Heart right ventricle (tissue), 16 donors: ENCODE data around the gene MYO5C. TPM values are rescaled to one million over a fixed set of nuclear protein-coding genes. Genes with fewer than 3 reads are reported as not detected.

Experiments used
- ATAC-seq, 8 donors: fragments of 200-7000 bp; cut with Tn5 transposase; one replicate each; pipeline ENCODE4 v1.9.1; 2020; ENCODE audit warnings: mild to moderate bottlenecking in 8 of 8, moderate library complexity in 8 of 8, moderate number of reproducible peaks in 1 of 8
- DNase-seq, 2 donors: peaks; one replicate each; pipeline ENCODE4 v3.0.0-alpha.2; 2020
- H3K27ac ChIP-seq, 10 donors: fragments of 200-600 bp; sonication (generic) in 2 of 10; one replicate each; pipeline versions ENCODE4 v1.5.0 to v1.8.0; 2020 to 2022; ENCODE audit warnings: mild to moderate bottlenecking in 3 of 10
- H3K27me3 ChIP-seq, 7 donors: fragments of 200-600 bp; one replicate each; pipeline ENCODE4 v1.8.0; 2021 to 2022; ENCODE audit warnings: mild to moderate bottlenecking in 2 of 7
- H3K36me3 ChIP-seq, 9 donors: fragments of 200-600 bp; sonication (generic) in 1 of 9; one replicate each; pipeline versions ENCODE4 v1.5.0 to v1.8.0; 2020 to 2022; ENCODE audit warnings: mild to moderate bottlenecking in 2 of 9
- H3K4me1 ChIP-seq, 9 donors: fragments of 200-600 bp; sonication (generic) in 1 of 9; one replicate each; pipeline versions ENCODE4 v1.5.0 to v1.8.0; 2020 to 2022; ENCODE audit warnings: mild to moderate bottlenecking in 4 of 9
- H3K4me3 ChIP-seq, 10 donors: fragments of 200-600 bp; sonication (generic) in 2 of 10; one replicate each; pipeline versions ENCODE4 v1.5.0 to v1.8.0; 2020 to 2022; ENCODE audit warnings: mild to moderate bottlenecking in 7 of 10, moderate library complexity in 2 of 10
- H3K9me3 ChIP-seq, 11 donors: fragments of 200-600 bp in 10 of 11; sonication (generic) in 2 of 11; one replicate each; pipeline versions ENCODE4 v1.5.0 to v1.8.0; 2013 to 2022; ENCODE audit warnings: mild to moderate bottlenecking in 2 of 11, control low read depth in 1 of 11, moderate library complexity in 1 of 11
- WGBS, 2 donors: extraction: QIAGEN DNeasy Blood & Tissue Kit; methylation state at CpG; one replicate each; pipeline ENCODE4 v1.1.7; 2013; ENCODE audit warnings: inconsistent platforms in 1 of 2; 5-methylcytosine and 5-hydroxymethylcytosine counted together
- intact Hi-C, 10 donors: fragments of 100-400 bp; cut with DNase I; formaldehyde crosslinking; loops; one replicate each; pipeline versions ENCODE4 v1.11.1 to v1.14.2; 2022
- polyA plus RNA-seq, 2 donors: library from polyadenylated mRNA; stranded (reverse); fragments of 200-250 nt; gene quantifications; one replicate each; pipeline ENCODE4 v1.2.3, GENCODE V29; 2013
- total RNA-seq, 10 donors: library from RNA; stranded (reverse); fragmentation: NEBNext Ultra II Directional in 3 of 10; extraction: Animal tissue kit (Norgen Biotek cat#: 25700) in 3 of 10; gene quantifications; one replicate each; pipeline versions ENCODE4 v1.2.1 to v1.2.4, GENCODE V29; 2021 to 2023
- TF ChIP-seq, protein P1 (sequence below), 9 donors: fragments of 200-600 bp; sonication (generic) in 2 of 9; IDR thresholded peaks; one replicate each; pipeline versions ENCODE4 v1.5.0 to v1.8.0; 2021 to 2022; ENCODE audit warnings: antibody characterized with exemption in 9 of 9, mild to moderate bottlenecking in 5 of 9, moderate library complexity in 1 of 9
- donor health status: Arrhythmogenic right ventricular cardiomyopathy.
- donor health status: ischemic (EF 13 %, LVEDD 7.1; RV severe dilation, severe dysfunction).
- donor health status: healthy with polysubstance abuse.
- donor health status: DM: no; HTN: yes; CAD: no.
- donor health status: DM: no; HTN: no; CAD: no.
- donor health status: ischemic (EF 25% LVEDD 6.9; RV normal size, moderate dysfunction).
- donor health status: ischemic (EF 25% LVEDD 5.7; RV mildly dilated, moderate dysfunction).
- donor health status: healthy.
- donor health status: DM: yes; HTN: yes; CAD: no.
- donor health status: Ischemic cardiomyopathy.
- donor health status: ischemic (EF 35%, LVEDD 5.7; RV mildly dilated, moderate dysfunction).
- donor health status: nonischemic (EF 11% LVEDD 7.7; RV severe dilation, severe dysfunction).
- donor health status: DM: yes; HTN: yes; CAD: no.
- donor health status: PGD.
- donor health status: ischemic (EF 29% LVEDD 5.4; RV normal size, mild dysfunction).
- donor health status: nonischemic (EF 23%, LVEDD 6.1; RV moderate dilation, normal function).

The MYO5C gene
- total and polyA plus RNA-seq, 12 donors, result 0.75 to 3.5 (median 2.1) TPM

DNA sequence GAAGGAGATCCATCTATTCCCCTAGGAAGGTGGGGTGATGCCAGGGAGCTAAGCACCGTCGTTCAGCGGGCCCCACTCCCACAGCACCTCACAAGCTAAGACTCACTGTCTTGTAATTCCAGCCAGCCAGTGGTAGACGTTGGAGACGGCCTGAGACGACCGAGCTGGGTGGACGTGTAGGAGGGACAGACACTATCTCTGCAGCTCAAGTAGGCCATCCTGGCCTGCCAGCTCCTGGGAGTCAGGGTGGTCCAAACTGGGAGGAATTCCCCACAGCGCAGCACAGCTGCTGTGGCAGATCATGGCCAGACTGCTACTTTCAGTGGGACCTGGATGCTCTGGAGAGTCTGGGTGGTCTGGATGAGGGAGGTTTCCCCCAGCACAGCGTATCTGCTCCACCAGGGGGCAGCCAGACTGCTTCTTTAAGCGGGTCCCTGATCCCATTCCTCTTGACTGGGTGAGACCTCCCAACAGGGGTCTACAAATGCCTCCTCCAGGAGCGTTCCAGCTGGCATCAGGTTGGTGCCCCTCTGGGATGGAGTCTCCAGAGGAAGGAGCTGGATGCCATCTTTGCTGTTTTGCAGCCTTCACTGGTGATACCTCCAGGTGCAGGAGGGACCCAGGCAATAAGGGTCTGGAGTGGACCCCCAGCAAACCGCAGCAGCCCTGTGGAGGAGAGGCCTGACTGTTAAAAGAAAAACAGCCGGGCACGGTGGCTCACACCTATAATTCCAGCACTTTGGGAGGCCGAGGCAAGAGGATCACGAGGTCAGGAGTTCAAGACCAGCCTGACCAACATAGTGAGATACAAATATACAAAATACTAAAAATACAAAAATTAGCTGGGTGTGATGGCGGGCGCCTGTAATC, 132.0 kb downstream of the MYO5C start:
- TF ChIP-seq, protein P1, sequence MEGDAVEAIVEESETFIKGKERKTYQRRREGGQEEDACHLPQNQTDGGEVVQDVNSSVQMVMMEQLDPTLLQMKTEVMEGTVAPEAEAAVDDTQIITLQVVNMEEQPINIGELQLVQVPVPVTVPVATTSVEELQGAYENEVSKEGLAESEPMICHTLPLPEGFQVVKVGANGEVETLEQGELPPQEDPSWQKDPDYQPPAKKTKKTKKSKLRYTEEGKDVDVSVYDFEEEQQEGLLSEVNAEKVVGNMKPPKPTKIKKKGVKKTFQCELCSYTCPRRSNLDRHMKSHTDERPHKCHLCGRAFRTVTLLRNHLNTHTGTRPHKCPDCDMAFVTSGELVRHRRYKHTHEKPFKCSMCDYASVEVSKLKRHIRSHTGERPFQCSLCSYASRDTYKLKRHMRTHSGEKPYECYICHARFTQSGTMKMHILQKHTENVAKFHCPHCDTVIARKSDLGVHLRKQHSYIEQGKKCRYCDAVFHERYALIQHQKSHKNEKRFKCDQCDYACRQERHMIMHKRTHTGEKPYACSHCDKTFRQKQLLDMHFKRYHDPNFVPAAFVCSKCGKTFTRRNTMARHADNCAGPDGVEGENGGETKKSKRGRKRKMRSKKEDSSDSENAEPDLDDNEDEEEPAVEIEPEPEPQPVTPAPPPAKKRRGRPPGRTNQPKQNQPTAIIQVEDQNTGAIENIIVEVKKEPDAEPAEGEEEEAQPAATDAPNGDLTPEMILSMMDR (IDR thresholded peaks at IDR 0.05), result peak in 4 of 9 donors; percentile 7 to 25 (median 16)
- intact Hi-C loops, result loop anchor here in 1 of 10 donors (10.0 kb wide), 1 partner anchor 61 kb away; no protein-coding TSS in a partner anchor

DNA sequence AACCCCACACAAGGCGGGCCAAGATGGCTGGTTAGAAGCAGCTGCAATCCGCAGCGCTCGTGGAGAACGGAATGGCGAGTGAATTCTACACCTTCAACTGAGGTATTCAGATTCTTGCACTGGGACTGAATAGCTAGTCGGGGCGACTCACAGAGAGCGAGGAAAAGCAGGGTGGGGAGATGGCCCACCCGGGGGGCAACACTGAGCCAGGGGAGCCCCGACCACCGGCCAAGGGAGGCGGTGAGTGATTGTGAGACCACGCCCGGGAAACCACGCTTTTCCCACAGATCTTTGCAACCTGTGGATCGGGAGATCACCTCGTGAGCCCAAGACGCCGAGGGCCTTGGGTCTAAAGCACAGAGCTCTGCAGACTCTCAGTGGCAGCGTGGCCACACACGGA, 132.7 kb downstream of the MYO5C start:
- Histone ChIP-seq H3K27me3 (no peaks in the 10 kb centered on the region), H3K4me1 (no peaks in the 10 kb centered on the region), H3K27ac (no peak overlapping the region), H3K4me3 (no peak overlapping the region), H3K36me3 (peaks cover 0 to 13% (median 0%) of the 10 kb centered on the region in 9 donors), H3K9me3 (peaks cover 0 to 4% (median 0%) of the 10 kb centered on the region in 11 donors)
- DNase-seq (no peak), ATAC-seq (no peak)
- TF ChIP-seq, protein P1 (IDR thresholded peaks at IDR 0.05), result no peak
- intact Hi-C loops, result loop anchor here in 1 of 10 donors (10.0 kb wide), 1 partner anchor 62 kb away; no protein-coding TSS in a partner anchor
- WGBS, 2 donors, result 91 to 94% methylated on average over 22 of the region's 22 CpGs

More for the DNA sequence above, 132.0 kb downstream of the MYO5C start:
- H3K36me3 ChIP-seq, result peaks cover 0 to 13% (median 0%) of the 10 kb centered on the region in 9 donors
- no peak overlapping the region for H3K27ac ChIP-seq
- WGBS, 2 donors, result 86 to 90% methylated on average over 19 of the region's 19 CpGs
- H3K4me3 ChIP-seq, result no peak overlapping the region
- no peaks in the 10 kb centered on the region for H3K4me1 ChIP-seq
- H3K27me3 ChIP-seq, result no peaks in the 10 kb centered on the region
- DNase-seq (no peak), ATAC-seq (peak in 1 of 8 donors; percentile 30)
- peaks cover 0 to 4% (median 0%) of the 10 kb centered on the region in 11 donors for H3K9me3 ChIP-seq

DNA sequence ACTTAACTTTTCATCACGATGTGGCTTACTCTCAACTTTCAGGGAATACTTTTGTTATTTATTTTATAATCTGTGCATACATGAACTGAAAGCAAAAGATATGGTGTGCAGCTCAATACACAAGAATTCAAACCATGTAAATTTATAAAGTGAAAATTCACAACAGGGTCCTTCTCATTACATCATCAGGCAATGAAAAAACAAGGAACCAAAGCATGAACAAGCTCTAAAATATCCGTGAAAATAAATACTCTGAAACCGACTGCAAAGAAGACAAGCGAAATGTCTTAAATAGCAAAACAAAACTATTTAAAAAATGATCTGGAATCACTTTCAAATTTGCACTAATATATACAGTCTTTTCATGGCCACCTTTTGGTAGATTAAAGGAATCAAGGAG, 133.3 kb downstream of the MYO5C start:
- TF ChIP-seq, protein P1 (IDR thresholded peaks at IDR 0.05), result no peak
- no peak for DNase-seq
- 90 to 93% methylated on average over 4 of the region's 4 CpGs for WGBS, 2 donors

DNA sequence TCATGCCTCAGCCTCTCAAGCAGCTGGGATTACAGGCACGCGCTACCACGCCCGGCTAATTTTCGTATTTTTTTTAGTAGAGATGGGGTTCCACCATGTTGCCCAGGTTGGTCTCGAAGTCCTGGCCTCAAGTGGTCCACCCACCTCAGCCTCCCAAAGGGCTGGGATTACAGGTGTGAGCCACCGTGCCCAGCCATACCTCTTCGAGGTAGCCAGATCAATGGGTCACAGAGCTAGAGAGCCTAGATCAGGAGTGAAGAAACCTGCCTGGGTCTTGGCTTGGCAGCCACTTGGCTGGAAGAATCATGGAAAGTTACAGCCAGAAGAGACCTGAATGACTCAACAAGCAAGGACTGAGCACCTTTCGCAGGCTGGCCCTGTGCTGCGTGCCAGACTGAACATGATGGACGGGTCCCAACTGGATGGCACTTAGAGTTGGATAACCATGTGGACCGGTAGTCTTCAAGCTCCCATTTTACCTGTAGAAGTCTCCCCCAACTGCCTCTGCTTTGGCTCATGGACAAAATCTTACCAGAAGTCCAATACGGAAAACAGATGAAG, 134.1 kb downstream of the MYO5C start:
- Histone ChIP-seq H3K27me3 (no peaks in the 10 kb centered on the region), H3K27ac (no peak overlapping the region), H3K4me1 (no peaks in the 10 kb centered on the region), H3K9me3 (peaks cover 0 to 4% (median 0%) of the 10 kb centered on the region in 11 donors), H3K36me3 (peaks cover 0 to 13% (median 0%) of the 10 kb centered on the region in 9 donors), H3K4me3 (no peak overlapping the region)
- intact Hi-C loops, result loop anchor here in 1 of 10 donors (10.0 kb wide), 1 partner anchor 63 kb away; no protein-coding TSS in a partner anchor
- TF ChIP-seq, protein P1 (IDR thresholded peaks at IDR 0.05), result no peak
- ATAC-seq (no peak), DNase-seq (no peak)
- WGBS, 2 donors, result 99% methylated on average over 13 of the region's 13 CpGs

More for the DNA sequence above, 133.3 kb downstream of the MYO5C start:
- no peak overlapping the region for H3K4me3 ChIP-seq
- H3K27me3 ChIP-seq, result no peaks in the 10 kb centered on the region
- H3K36me3 ChIP-seq, result peaks cover 0 to 13% (median 0%) of the 10 kb centered on the region in 9 donors
- no peak for ATAC-seq
- intact Hi-C loops, result loop anchor here in 1 of 10 donors (10.0 kb wide), 1 partner anchor 63 kb away; no protein-coding TSS in a partner anchor
- no peaks in the 10 kb centered on the region for H3K4me1 ChIP-seq
- no peak overlapping the region for H3K27ac ChIP-seq
- H3K9me3 ChIP-seq, result peaks cover 0 to 4% (median 0%) of the 10 kb centered on the region in 11 donors
